Cerebellar nuclear complex (tissue), 1 donor: ENCODE results near the gene RPS21.

Experiments
- DNase-seq, 2 experiments: peaks; one replicate each; lab custom pipeline; 2025; lab: John Stamatoyannopoulos, UW

Gene RPS21

GRCh38 chr20:62386383-62387218 lies at the start of gene RPS21:
RPS21 (plus strand) TSS chr20:62387103; CDS start chr20:62387339, 236 bp downstream.
- DNase-seq = peak in 1 of 2 experiments; percentile 68

GRCh38 chr20:62337558-62338293 lies 49.2 kb upstream of the RPS21 start:
- no peak for DNase-seq

GRCh38 chr20:62338294-62338620 lies 48.6 kb upstream of the RPS21 start:
- no peak for DNase-seq

GRCh38 chr20:62339647-62340062 lies 47.2 kb upstream of the RPS21 start:
- DNase-seq = no peak

GRCh38 chr20:62342910-62343309 lies 44.0 kb upstream of the RPS21 start:
- DNase-seq = no peak

- DNase-seq = no peak
These were observed 42.8 kb upstream of the RPS21 start for GRCh38 chr20:62344092-62344491.

GRCh38 chr20:62344782-62345181 lies 42.1 kb upstream of the RPS21 start:
- DNase-seq = no peak

- DNase-seq = no peak
These were observed 41.1 kb upstream of the RPS21 start for GRCh38 chr20:62345681-62346370.

GRCh38 chr20:62346398-62347150 lies 40.3 kb upstream of the RPS21 start:
- DNase-seq = no peak

GRCh38 chr20:62347151-62347404 lies 39.8 kb upstream of the RPS21 start:
- no peak for DNase-seq

GRCh38 chr20:62347445-62347844 lies 39.5 kb upstream of the RPS21 start:
- DNase-seq = no peak

- no peak for DNase-seq
These were observed 38.3 kb upstream of the RPS21 start for GRCh38 chr20:62348604-62349003.

- no peak for DNase-seq
These were observed 37.3 kb upstream of the RPS21 start for GRCh38 chr20:62349556-62350097.

- no peak for DNase-seq
These were observed 36.7 kb upstream of the RPS21 start for GRCh38 chr20:62350098-62350628.

- no peak for DNase-seq
These were observed 36.1 kb upstream of the RPS21 start for GRCh38 chr20:62350629-62351422.

- DNase-seq = no peak
These were observed 35.2 kb upstream of the RPS21 start for GRCh38 chr20:62351469-62352401.

GRCh38 chr20:62352402-62353288 lies 34.3 kb upstream of the RPS21 start:
- peak; percentile 82 to 97 for DNase-seq

GRCh38 chr20:62353289-62354030 lies 33.4 kb upstream of the RPS21 start:
- no peak for DNase-seq
